K562 (cell line): ENCODE results near the gene COL7A1.

Experiments used
- CTCF ChIP-seq, 3 experiments: IDR thresholded peaks in 2 of 3; conservative IDR thresholded peaks in 1 of 3; 2 replicates each; pipeline ENCODE4 v1.5.1; 2011 to 2012; ENCODE audit warnings: low read length in 3 of 3, mild to moderate bottlenecking in 3 of 3, control low read depth in 2 of 3, improper control_type of control experiment in 1 of 3, inconsistent platforms in 1 of 3, low read depth in 1 of 3, mixed read lengths in 1 of 3, moderate library complexity in 1 of 3; ENCODE audit not compliant: insufficient read depth in 2 of 3
- ELF4 ChIP-seq: fragments of 450-650 bp; formaldehyde crosslinking; IDR thresholded peaks from 2 replicates; pipeline ENCODE4 v1.4.0; 2022; ENCODE audit warnings: missing genetic modification characterization
- MXD1 ChIP-seq: fragments of 250-450 bp; sonication (Bioruptor Pico); IDR thresholded peaks from 2 replicates; pipeline ENCODE4 v1.8.0; 2021; ENCODE audit warnings: borderline replicate concordance, mild to moderate bottlenecking, moderate library complexity; ENCODE audit not compliant: poor library complexity, severe bottlenecking
- NEUROD1 ChIP-seq: fragments of 150-350 bp; IDR thresholded peaks from 2 replicates; pipeline ENCODE4 v1.6.1; 2014; ENCODE audit warnings: borderline replicate concordance, low read length, low read depth; ENCODE audit not compliant: partially characterized antibody
- OTX1 ChIP-seq: fragments of 450-650 bp; formaldehyde crosslinking; IDR thresholded peaks from 2 replicates; pipeline ENCODE4 v1.4.0; 2022; ENCODE audit warnings: mild to moderate bottlenecking
- PPARD ChIP-seq: fragments of 250-450 bp; sonication (Bioruptor Pico); IDR thresholded peaks from 2 replicates; pipeline ENCODE4 v1.8.0; 2022; ENCODE audit warnings: inconsistent platforms, mild to moderate bottlenecking, moderate library complexity
- SIN3A ChIP-seq, 2 experiments: fragments of 150-350 bp in 1 of 2; IDR thresholded peaks; 2 replicates each; pipeline ENCODE4 v1.6.1; 2011 to 2016; ENCODE audit warnings: borderline replicate concordance in 2 of 2, low read depth in 2 of 2, low read length in 2 of 2, mild to moderate bottlenecking in 2 of 2, moderate library complexity in 2 of 2; ENCODE audit not compliant: control insufficient read depth in 1 of 2
- SP1 ChIP-seq: sonication (generic); formaldehyde crosslinking; IDR thresholded peaks from 2 replicates; pipeline ENCODE4 v1.8.1; 2022; ENCODE audit warnings: mild to moderate bottlenecking, missing genetic modification reagents
- STAT6 ChIP-seq: sonication (generic); formaldehyde crosslinking; IDR thresholded peaks from 2 replicates; pipeline ENCODE4 v1.8.1; 2023; ENCODE audit warnings: mild to moderate bottlenecking, missing genetic modification reagents
- YY1 ChIP-seq, 3 experiments: IDR thresholded peaks; 2 replicates each; pipeline ENCODE4 v1.6.1; 2011; ENCODE audit warnings: low read length in 2 of 3, mild to moderate bottlenecking in 2 of 3, moderate library complexity in 2 of 3, borderline replicate concordance in 1 of 3, control low read depth in 1 of 3, low read depth in 1 of 3; ENCODE audit not compliant: insufficient read depth in 3 of 3, insufficient replicate concordance in 2 of 3, control insufficient read depth in 1 of 3, insufficient read length in 1 of 3; ENCODE audit errors: extremely low read depth in 1 of 3
- ZC3H4 ChIP-seq: sonication (generic); formaldehyde crosslinking; IDR thresholded peaks from 2 replicates; pipeline ENCODE4 v1.9.0; 2021; ENCODE audit warnings: missing genetic modification reagents, borderline replicate concordance
- TF ChIP-seq, protein P1 (sequence below), 2 experiments: fragments of 450-650 bp; IDR thresholded peaks; 2 replicates each; pipeline ENCODE4 v1.6.1; 2016
- TF ChIP-seq, protein P2 (sequence below): sonication (generic); formaldehyde crosslinking; IDR thresholded peaks from 2 replicates; pipeline ENCODE4 v1.8.1; 2023; ENCODE audit warnings: mild to moderate bottlenecking, missing genetic modification reagents
- TF ChIP-seq, protein P3 (sequence below): fragments of 450-650 bp; IDR thresholded peaks from 2 replicates; pipeline ENCODE4 v1.6.1; 2017; ENCODE audit warnings: antibody characterized with exemption, mild to moderate bottlenecking

DNA sequence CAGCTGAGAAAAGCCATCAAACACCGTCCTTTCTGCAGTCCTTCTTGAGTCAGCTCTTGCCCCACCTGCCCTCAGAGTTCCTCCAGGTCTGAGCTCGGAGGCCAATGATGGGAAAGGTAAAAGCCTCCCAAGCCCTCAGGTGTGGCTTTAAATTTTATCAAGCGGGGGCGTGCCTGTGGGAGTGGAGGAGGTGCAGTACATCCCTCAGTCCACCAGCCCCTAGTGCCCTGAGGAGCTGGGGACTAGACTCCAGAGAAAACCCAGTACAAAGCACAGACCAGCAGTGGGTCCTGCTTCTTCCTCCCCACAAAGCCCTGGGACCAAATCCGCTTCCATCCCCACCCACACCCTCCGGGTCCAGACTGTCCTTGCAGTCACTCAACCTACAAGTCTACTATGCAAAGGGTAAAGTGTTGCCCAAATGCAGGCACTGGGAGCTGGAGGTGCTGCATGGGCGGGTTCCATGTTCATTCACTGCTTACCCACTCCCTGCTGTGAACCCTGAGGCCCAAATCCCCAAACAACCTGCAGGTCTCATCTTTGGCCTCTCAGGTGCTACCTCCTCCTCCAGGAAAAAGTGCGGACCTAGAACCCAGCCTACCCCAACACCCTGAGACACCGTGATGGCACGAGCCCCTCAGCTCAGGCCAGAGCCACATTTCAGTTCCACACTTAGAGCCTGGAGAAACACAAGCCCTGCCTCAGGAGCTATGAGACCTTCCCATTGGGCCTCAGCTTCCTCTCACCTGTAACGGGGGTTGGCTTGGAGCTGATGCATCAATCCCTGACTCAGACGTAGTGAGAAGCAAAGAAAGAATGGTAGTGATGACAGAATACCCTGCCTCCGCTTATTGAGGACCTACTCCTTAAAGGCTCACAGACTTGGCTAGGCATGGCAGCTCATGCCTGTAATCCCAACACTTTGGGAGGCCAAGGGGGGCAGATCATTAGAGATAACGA, 41.0 kb downstream of the COL7A1 start:
- TF ChIP-seq CTCF (IDR thresholded peaks at IDR 0.05 in 2 of 3, conservative IDR thresholded peaks at IDR 0.05 in 1 of 3; ENCODE audit: insufficient read depth in 2 of 3, low read depth in 1 of 3, low read length in 3 of 3) (no peak), SIN3A (IDR thresholded peaks at IDR 0.05; ENCODE audit: borderline replicate concordance in 2 of 2, control insufficient read depth in 1 of 2, low read depth in 2 of 2, low read length in 2 of 2) (no peak), SP1 (CRISPR knock-in tag) (no peak), STAT6 (CRISPR knock-in tag) (no peak), NEUROD1 (no peak), ZC3H4 (no peak), OTX1 (no peak), PPARD (CRISPR knock-in tag) (no peak), MXD1 (CRISPR knock-in tag) (no peak), YY1 (IDR thresholded peaks at IDR 0.05; ENCODE audit: borderline replicate concordance in 1 of 3, control insufficient read depth in 1 of 3, extremely low read depth in 1 of 3, insufficient read depth in 3 of 3, insufficient read length in 1 of 3, insufficient replicate concordance in 2 of 3, low read depth in 1 of 3, low read length in 2 of 3) (no peak), ELF4 (CRISPR knock-in tag) (no peak)
- TF ChIP-seq, protein P1, sequence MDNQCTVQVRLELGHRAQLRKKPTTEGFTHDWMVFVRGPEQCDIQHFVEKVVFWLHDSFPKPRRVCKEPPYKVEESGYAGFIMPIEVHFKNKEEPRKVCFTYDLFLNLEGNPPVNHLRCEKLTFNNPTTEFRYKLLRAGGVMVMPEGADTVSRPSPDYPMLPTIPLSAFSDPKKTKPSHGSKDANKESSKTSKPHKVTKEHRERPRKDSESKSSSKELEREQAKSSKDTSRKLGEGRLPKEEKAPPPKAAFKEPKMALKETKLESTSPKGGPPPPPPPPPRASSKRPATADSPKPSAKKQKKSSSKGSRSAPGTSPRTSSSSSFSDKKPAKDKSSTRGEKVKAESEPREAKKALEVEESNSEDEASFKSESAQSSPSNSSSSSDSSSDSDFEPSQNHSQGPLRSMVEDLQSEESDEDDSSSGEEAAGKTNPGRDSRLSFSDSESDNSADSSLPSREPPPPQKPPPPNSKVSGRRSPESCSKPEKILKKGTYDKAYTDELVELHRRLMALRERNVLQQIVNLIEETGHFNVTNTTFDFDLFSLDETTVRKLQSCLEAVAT (IDR thresholded peaks at IDR 0.05): no peak
- TF ChIP-seq, protein P2, sequence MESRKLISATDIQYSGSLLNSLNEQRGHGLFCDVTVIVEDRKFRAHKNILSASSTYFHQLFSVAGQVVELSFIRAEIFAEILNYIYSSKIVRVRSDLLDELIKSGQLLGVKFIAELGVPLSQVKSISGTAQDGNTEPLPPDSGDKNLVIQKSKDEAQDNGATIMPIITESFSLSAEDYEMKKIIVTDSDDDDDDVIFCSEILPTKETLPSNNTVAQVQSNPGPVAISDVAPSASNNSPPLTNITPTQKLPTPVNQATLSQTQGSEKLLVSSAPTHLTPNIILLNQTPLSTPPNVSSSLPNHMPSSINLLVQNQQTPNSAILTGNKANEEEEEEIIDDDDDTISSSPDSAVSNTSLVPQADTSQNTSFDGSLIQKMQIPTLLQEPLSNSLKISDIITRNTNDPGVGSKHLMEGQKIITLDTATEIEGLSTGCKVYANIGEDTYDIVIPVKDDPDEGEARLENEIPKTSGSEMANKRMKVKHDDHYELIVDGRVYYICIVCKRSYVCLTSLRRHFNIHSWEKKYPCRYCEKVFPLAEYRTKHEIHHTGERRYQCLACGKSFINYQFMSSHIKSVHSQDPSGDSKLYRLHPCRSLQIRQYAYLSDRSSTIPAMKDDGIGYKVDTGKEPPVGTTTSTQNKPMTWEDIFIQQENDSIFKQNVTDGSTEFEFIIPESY (CRISPR knock-in tag): no peak
- TF ChIP-seq, protein P3, sequence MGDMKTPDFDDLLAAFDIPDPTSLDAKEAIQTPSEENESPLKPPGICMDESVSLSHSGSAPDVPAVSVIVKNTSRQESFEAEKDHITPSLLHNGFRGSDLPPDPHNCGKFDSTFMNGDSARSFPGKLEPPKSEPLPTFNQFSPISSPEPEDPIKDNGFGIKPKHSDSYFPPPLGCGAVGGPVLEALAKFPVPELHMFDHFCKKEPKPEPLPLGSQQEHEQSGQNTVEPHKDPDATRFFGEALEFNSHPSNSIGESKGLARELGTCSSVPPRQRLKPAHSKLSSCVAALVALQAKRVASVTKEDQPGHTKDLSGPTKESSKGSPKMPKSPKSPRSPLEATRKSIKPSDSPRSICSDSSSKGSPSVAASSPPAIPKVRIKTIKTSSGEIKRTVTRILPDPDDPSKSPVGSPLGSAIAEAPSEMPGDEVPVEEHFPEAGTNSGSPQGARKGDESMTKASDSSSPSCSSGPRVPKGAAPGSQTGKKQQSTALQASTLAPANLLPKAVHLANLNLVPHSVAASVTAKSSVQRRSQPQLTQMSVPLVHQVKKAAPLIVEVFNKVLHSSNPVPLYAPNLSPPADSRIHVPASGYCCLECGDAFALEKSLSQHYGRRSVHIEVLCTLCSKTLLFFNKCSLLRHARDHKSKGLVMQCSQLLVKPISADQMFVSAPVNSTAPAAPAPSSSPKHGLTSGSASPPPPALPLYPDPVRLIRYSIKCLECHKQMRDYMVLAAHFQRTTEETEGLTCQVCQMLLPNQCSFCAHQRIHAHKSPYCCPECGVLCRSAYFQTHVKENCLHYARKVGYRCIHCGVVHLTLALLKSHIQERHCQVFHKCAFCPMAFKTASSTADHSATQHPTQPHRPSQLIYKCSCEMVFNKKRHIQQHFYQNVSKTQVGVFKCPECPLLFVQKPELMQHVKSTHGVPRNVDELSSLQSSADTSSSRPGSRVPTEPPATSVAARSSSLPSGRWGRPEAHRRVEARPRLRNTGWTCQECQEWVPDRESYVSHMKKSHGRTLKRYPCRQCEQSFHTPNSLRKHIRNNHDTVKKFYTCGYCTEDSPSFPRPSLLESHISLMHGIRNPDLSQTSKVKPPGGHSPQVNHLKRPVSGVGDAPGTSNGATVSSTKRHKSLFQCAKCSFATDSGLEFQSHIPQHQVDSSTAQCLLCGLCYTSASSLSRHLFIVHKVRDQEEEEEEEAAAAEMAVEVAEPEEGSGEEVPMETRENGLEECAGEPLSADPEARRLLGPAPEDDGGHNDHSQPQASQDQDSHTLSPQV: no peak
